HG02571 (cell line): ENCODE measurements around the gene SEBOX.

Experiments
- ATAC-seq: cut with Tn5 transposase; IDR thresholded peaks from one replicate; pipeline ENCODE4 v1.9.1; 2021; ENCODE audit warnings: mild to moderate bottlenecking, moderate library complexity; ENCODE audit not compliant: unreplicated experiment

Gene SEBOX

GRCh38 chr17:28369684-28370034 is 4.7 kb upstream of the SEBOX start:
- no peak for ATAC-seq

- no peak for ATAC-seq
Measured at GRCh38 chr17:28368915-28369683, 4.1 kb upstream of the SEBOX start.

- ATAC-seq, result no peak
Measured at GRCh38 chr17:28368306-28368831, 3.4 kb upstream of the SEBOX start.

GRCh38 chr17:28367641-28368305 is 2.8 kb upstream of the SEBOX start:
- ATAC-seq, result no peak

GRCh38 chr17:28366605-28367004 is 1.6 kb upstream of the SEBOX start:
- no peak for ATAC-seq

- ATAC-seq, result no peak
Measured at GRCh38 chr17:28365487-28365886, 488 bp upstream of the SEBOX start.

- ATAC-seq, result no peak
Measured at GRCh38 chr17:28363776-28364650, 986 bp downstream of the SEBOX start.

GRCh38 chr17:28363186-28363585 is 1.8 kb downstream of the SEBOX start:
- ATAC-seq, result no peak

- no peak for ATAC-seq
Measured at GRCh38 chr17:28357901-28358197, 7.2 kb downstream of the SEBOX start.

- peak; percentile 94 for ATAC-seq
Measured at GRCh38 chr17:28357061-28357900, 7.7 kb downstream of the SEBOX start, which contains the start of gene POLDIP2. Gene POLDIP2 (minus strand): TSS chr17:28357527. CDS start chr17:28357448, 79 bp downstream.

GRCh38 chr17:28350271-28350670 is 14.7 kb downstream of the SEBOX start:
- no peak for ATAC-seq

GRCh38 chr17:28348979-28349378 is 16.0 kb downstream of the SEBOX start:
- no peak for ATAC-seq

GRCh38 chr17:28347261-28347891 is 17.6 kb downstream of the SEBOX start:
- ATAC-seq, result no peak

GRCh38 chr17:28346746-28347246 is 18.2 kb downstream of the SEBOX start:
- no peak for ATAC-seq

- ATAC-seq, result no peak
Measured at GRCh38 chr17:28346199-28346580, 18.8 kb downstream of the SEBOX start.

- ATAC-seq, result no peak
Measured at GRCh38 chr17:28345419-28346198, 19.4 kb downstream of the SEBOX start.

- no peak for ATAC-seq
Measured at GRCh38 chr17:28344435-28344901, 20.5 kb downstream of the SEBOX start.

GRCh38 chr17:28344011-28344410 is 21.0 kb downstream of the SEBOX start:
- ATAC-seq, result no peak

GRCh38 chr17:28343491-28343932 is 21.5 kb downstream of the SEBOX start:
- no peak for ATAC-seq
